LNCaP clone FGC (cell line): ENCODE results near the gene ANGPTL7.

Source experiments
- DNase-seq: peaks from one replicate; pipeline ENCODE4 v3.0.0-alpha.2; 2011; ENCODE audit warnings: low read depth
- H3K4me3 ChIP-seq: 2 replicates; pipeline ENCODE4 v1.5.1; 2011; ENCODE audit warnings: mild to moderate bottlenecking, low read depth, low read length, control low read depth
- TF ChIP-seq, protein P1 (sequence below): IDR thresholded peaks from 2 replicates; pipeline ENCODE4 v1.5.1; 2012; ENCODE audit warnings: mild to moderate bottlenecking; ENCODE audit not compliant: control insufficient read depth, insufficient read depth; ENCODE audit errors: extremely low read depth

ANGPTL7 gene

DNA sequence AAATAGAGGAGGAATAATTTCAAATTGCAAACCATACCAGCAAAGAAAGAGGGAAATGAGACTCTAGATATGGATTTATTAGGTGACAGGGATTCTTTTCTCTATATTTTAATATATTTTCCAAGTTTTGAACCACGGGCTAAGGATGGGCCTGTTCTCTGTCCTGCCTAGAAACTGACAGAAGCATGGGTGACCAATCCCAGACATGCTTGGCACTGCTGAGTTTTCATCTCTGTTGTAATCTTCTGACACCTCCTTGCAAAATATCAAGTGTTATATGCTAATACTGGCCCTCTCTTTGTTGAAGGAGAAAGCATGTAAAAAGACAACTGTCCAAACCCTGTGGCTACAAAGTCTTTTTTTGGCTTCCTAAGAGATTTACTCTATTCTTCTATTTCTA lies 774 bp upstream of the ANGPTL7 start:
- no peak for DNase-seq
- no peak overlapping the region for H3K4me3 ChIP-seq
- TF ChIP-seq, protein P1, sequence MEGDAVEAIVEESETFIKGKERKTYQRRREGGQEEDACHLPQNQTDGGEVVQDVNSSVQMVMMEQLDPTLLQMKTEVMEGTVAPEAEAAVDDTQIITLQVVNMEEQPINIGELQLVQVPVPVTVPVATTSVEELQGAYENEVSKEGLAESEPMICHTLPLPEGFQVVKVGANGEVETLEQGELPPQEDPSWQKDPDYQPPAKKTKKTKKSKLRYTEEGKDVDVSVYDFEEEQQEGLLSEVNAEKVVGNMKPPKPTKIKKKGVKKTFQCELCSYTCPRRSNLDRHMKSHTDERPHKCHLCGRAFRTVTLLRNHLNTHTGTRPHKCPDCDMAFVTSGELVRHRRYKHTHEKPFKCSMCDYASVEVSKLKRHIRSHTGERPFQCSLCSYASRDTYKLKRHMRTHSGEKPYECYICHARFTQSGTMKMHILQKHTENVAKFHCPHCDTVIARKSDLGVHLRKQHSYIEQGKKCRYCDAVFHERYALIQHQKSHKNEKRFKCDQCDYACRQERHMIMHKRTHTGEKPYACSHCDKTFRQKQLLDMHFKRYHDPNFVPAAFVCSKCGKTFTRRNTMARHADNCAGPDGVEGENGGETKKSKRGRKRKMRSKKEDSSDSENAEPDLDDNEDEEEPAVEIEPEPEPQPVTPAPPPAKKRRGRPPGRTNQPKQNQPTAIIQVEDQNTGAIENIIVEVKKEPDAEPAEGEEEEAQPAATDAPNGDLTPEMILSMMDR: no peak

DNA sequence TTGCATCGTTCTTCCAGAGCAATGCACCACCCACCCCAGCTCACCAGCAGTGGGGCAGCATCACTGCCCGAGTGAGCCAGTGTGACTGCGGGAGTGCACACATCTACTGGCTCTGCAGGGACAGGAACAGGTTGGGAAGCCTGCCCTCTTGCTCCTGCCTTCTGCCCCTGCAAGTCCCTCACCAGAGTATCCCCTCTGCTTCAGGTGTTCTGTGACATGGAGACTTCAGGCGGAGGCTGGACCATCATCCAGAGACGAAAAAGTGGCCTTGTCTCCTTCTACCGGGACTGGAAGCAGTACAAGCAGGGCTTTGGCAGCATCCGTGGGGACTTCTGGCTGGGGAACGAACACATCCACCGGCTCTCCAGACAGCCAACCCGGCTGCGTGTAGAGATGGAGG lies 4.2 kb downstream of the ANGPTL7 start:
- H3K4me3 ChIP-seq: no peak overlapping the region
- no peak for DNase-seq
- TF ChIP-seq, protein P1: no peak

DNA sequence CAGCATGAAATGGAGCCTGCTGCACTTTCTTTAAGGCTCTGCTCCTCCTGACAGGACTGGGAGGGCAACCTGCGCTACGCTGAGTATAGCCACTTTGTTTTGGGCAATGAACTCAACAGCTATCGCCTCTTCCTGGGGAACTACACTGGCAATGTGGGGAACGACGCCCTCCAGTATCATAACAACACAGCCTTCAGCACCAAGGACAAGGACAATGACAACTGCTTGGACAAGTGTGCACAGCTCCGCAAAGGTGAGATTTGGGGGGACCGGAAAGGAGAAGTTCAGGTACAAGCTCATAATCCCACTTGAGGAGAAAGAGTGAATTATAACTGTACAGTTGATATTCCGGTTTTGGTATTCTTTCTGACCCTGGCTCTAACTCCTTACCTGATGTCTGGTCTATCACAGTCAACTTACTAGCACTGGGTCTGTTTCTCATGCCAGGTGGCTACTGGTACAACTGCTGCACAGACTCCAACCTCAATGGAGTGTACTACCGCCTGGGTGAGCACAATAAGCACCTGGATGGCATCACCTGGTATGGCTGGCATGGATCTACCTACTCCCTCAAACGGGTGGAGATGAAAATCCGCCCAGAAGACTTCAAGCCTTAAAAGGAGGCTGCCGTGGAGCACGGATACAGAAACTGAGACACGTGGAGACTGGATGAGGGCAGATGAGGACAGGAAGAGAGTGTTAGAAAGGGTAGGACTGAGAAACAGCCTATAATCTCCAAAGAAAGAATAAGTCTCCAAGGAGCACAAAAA lies 5.4 kb downstream of the ANGPTL7 start:
- TF ChIP-seq, protein P1: no peak
- DNase-seq: no peak

DNA sequence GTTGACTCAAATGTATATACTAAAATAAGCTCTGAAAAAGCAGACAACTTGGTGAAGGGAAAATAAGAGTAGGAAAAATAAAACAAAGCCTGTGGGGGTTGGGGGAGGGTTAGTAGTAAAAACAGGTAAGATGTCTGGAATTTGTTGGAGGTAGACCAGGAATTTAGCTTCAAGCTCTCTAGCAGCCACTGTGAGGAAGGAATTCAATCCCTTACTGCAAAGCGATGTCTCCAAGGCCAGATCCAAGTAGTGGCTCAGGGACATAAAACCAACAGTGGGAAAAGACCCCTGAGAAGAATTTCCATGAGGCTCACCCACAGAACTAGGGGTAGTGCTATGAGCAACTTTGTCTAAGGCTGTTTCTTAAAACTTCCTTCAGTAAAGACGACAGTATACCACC lies 7.8 kb downstream of the ANGPTL7 start:
- no peak overlapping the region for H3K4me3 ChIP-seq
- TF ChIP-seq, protein P1: no peak
- DNase-seq: no peak

More for the DNA sequence above, 5.4 kb downstream of the ANGPTL7 start:
- H3K4me3 ChIP-seq: no peak overlapping the region

DNA sequence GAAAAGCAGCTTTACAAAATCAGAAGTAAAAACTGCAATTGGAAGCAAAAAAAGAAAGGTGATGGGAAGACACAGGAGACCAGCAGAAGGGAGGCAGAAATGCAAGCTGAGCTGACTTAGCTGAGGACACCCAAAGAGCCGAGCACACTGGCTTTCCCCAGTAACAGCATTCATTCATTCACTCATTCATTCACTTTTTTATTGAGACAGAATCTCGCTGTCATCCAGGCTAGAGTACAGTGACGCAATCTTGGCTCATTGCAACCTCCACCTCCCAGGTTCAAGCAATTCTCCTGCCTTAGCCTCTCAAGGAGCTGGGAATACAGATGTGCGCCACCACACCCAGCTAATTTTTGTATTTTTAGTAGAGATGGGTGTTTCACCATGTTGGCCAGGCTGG lies 8.2 kb downstream of the ANGPTL7 start:
- no peak overlapping the region for H3K4me3 ChIP-seq
- no peak for DNase-seq
- TF ChIP-seq, protein P1: no peak

DNA sequence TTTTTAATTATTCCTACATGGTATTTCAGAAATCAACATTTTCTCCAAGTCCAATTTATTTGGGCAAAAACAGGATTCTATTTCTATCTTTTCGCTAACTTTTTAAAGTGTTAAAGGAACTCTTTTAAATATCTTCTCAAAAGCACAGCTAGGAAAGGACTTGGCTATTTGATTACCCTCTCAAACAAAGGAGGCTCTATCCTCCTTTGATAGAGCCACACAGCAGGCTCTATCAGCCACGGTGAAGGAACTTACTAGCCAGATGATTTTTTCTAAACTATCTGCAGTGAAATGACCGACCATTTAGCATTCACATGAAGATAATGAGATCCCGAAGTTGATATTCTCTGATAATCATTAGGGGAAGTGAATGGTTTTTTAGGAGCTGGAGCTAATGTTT lies 9.1 kb downstream of the ANGPTL7 start:
- no peak for DNase-seq
- TF ChIP-seq, protein P1: no peak
- no peak overlapping the region for H3K4me3 ChIP-seq

DNA sequence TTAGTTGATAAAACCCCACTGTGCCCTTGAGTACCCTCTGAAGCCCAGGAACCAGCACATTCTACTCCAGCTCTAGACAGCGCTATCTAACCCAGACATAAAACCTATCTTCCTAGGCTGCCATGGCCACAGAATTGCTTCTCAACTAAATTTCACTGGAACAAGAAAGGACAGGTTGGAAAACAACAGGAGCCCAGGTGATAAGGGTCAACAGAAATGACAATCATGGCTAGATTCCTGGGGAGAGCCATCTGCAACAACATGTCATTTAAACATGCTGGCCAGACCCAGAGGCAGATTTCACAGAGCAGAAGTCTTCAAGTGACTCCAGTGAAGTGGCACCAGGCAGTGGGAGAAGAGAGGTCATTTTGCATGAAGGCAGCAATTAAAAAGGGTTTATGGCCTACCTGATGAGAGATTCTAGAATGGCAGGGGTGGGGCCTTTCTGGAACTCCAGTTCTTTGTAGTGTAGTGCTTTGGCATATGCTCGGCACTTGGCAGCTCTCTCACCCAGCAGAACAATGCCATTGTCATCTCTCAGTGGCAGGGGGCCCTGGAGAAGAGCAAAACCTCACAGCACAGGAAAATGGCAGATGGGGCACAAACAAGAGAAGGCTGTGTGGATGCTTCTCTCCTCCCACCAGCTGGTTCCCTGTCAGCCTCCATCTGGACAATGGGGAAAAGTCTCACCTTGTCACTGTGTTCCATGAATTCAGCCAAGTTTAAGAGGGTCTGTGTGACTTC lies 9.9 kb downstream of the ANGPTL7 start:
- DNase-seq: no peak
- H3K4me3 ChIP-seq: no peak overlapping the region
- TF ChIP-seq, protein P1: no peak
